Measurements from ENCODE around the gene HP1BP3.

GRCh38 chr1:20770314-20771087 is 16.6 kb downstream of the HP1BP3 start:
- TF ChIP-seq, protein P1, sequence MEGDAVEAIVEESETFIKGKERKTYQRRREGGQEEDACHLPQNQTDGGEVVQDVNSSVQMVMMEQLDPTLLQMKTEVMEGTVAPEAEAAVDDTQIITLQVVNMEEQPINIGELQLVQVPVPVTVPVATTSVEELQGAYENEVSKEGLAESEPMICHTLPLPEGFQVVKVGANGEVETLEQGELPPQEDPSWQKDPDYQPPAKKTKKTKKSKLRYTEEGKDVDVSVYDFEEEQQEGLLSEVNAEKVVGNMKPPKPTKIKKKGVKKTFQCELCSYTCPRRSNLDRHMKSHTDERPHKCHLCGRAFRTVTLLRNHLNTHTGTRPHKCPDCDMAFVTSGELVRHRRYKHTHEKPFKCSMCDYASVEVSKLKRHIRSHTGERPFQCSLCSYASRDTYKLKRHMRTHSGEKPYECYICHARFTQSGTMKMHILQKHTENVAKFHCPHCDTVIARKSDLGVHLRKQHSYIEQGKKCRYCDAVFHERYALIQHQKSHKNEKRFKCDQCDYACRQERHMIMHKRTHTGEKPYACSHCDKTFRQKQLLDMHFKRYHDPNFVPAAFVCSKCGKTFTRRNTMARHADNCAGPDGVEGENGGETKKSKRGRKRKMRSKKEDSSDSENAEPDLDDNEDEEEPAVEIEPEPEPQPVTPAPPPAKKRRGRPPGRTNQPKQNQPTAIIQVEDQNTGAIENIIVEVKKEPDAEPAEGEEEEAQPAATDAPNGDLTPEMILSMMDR (conservative IDR thresholded peaks at IDR 0.05), result no peak
- no peak for TF ChIP-seq ZFX (IDR thresholded peaks at IDR 0.05)
